ENCODE data around the gene UBL3.

DNA sequence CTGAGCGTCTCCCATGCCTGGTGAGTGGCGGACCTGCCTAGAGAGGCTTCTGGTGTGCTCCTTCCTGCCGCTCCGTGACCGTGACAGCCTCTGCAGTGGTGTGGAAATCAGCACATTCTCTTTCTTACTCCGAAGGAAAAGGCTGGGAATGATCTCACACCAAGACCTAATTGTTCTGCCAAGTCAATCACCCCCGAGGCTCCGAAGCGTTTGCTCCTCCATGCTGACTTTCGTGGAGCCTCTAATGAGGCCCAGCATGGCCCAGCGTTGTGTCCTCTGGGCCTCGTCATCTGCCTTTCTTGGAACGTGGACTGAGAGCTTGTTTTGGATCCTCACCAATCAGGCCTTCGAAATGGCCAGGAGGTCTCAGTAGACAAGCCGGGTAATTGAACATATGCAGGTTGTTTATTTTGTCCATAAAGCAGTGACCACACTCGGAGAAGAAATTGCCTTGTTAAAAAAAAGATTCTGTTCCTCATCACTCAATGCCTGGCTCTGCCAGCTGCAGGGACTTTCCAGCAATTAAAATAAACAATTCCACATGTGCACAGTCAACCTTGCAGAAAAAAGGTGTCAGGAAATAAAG is 107.1 kb downstream of the UBL3 start:
- TF ChIP-seq POLR2A (IDR thresholded peaks at IDR 0.05; ENCODE audit: low read depth, low read length): no peak
- no peak for TF ChIP-seq POLR2AphosphoS5 (IDR thresholded peaks at IDR 0.05; ENCODE audit: low read depth, low read length)
- TF ChIP-seq TAF1 (IDR thresholded peaks at IDR 0.05; ENCODE audit: borderline replicate concordance, low read depth, low read length): no peak
